GM19035 (cell line): ENCODE results near the gene BHLHA15.
A peak's percentile ranks its signal among the peaks of the same experiment; 100 is the strongest.

ENCODE experiments used
- ATAC-seq: cut with Tn5 transposase; IDR thresholded peaks from one replicate; pipeline ENCODE4 v1.9.1; 2021; ENCODE audit not compliant: unreplicated experiment

BHLHA15 gene

GRCh38 chr7:98186452-98187137 lies 24.6 kb upstream of the BHLHA15 start:
- ATAC-seq, result no peak

- ATAC-seq, result no peak
These were observed 24.1 kb upstream of the BHLHA15 start for GRCh38 chr7:98187138-98187502.

GRCh38 chr7:98189559-98189958 lies 21.7 kb upstream of the BHLHA15 start:
- no peak for ATAC-seq

GRCh38 chr7:98191668-98192431 lies 19.4 kb upstream of the BHLHA15 start:
- ATAC-seq, result no peak

- no peak for ATAC-seq
These were observed 18.3 kb upstream of the BHLHA15 start for GRCh38 chr7:98192781-98193457.

- no peak for ATAC-seq
These were observed 17.6 kb upstream of the BHLHA15 start for GRCh38 chr7:98193474-98194180.

GRCh38 chr7:98194186-98194585 lies 17.1 kb upstream of the BHLHA15 start:
- no peak for ATAC-seq

- no peak for ATAC-seq
These were observed 16.4 kb upstream of the BHLHA15 start for GRCh38 chr7:98194672-98195457.

GRCh38 chr7:98196706-98197605 lies 14.3 kb upstream of the BHLHA15 start:
- ATAC-seq, result no peak

GRCh38 chr7:98199131-98199530 lies 12.1 kb upstream of the BHLHA15 start:
- ATAC-seq, result no peak

GRCh38 chr7:98200364-98200763 lies 10.9 kb upstream of the BHLHA15 start:
- ATAC-seq, result peak; percentile 31

- peak; percentile 92 for ATAC-seq
These were observed 8.7 kb upstream of the BHLHA15 start for GRCh38 chr7:98202367-98203195.

- peak; percentile 36 for ATAC-seq
These were observed 7.8 kb upstream of the BHLHA15 start for GRCh38 chr7:98203261-98203963.

- ATAC-seq, result no peak
These were observed 7.2 kb upstream of the BHLHA15 start for GRCh38 chr7:98203964-98204605.

- ATAC-seq, result no peak
These were observed 6.6 kb upstream of the BHLHA15 start for GRCh38 chr7:98204670-98205069.

GRCh38 chr7:98205162-98205845 lies 5.9 kb upstream of the BHLHA15 start:
- ATAC-seq, result no peak
